H1 (cell line): ENCODE measurements around the gene STAT3. TPM values are rescaled to one million over a fixed set of nuclear protein-coding genes. Genes with fewer than 3 reads are reported as not detected.

Source experiments
- CTBP2 ChIP-seq: IDR thresholded peaks from 2 replicates; pipeline ENCODE4 v1.7.0; 2011; ENCODE audit warnings: borderline replicate concordance, mild to moderate bottlenecking, moderate library complexity, mixed read lengths, low read length; ENCODE audit not compliant: insufficient read depth, insufficient read length
- JUN ChIP-seq: IDR thresholded peaks from 2 replicates; pipeline ENCODE4 v1.6.1; 2011; ENCODE audit warnings: low read depth, mild to moderate bottlenecking, improper control_type of control experiment, low read length
- RAD21 ChIP-seq, 2 experiments: IDR thresholded peaks in 1 of 2; conservative IDR thresholded peaks in 1 of 2; 2 replicates each; pipeline ENCODE4 v1.6.1; 2011; ENCODE audit warnings: low read depth in 2 of 2, low read length in 2 of 2, improper control_type of control experiment in 1 of 2, inconsistent platforms in 1 of 2, mild to moderate bottlenecking in 1 of 2, moderate library complexity in 1 of 2
- polyA plus RNA-seq, 7 experiments: library from polyadenylated mRNA; depleted of rRNA in 3 of 7; stranded (reverse) in 5 of 7; unstranded in 2 of 7; fragments of >200 nt in 5 of 7; fragments of 200-250 nt in 2 of 7; gene quantifications; 1 replicate in 5 of 7; 2 replicates in 1 of 7; 4 replicates in 1 of 7; pipeline versions ENCODE4 v1.2.1 to v1.2.3, GENCODE V29; 2011 to 2013; ENCODE audit warnings: missing spikeins in 2 of 7, mixed read lengths in 2 of 7
- total RNA-seq: library from RNA; stranded (reverse); fragmentation: NEBNext Ultra II Directional; extraction: Animal tissue kit (Norgen Biotek cat#: 25700); gene quantifications from 2 replicates; pipeline ENCODE4 v1.2.1, GENCODE V29; 2021

STAT3 gene
- total and polyA plus RNA-seq, 2 of the 8 experiments (the other 6 are each of a cell fraction or from before 2014, with no cell fraction given) = 38.4 to 94.1 TPM

DNA sequence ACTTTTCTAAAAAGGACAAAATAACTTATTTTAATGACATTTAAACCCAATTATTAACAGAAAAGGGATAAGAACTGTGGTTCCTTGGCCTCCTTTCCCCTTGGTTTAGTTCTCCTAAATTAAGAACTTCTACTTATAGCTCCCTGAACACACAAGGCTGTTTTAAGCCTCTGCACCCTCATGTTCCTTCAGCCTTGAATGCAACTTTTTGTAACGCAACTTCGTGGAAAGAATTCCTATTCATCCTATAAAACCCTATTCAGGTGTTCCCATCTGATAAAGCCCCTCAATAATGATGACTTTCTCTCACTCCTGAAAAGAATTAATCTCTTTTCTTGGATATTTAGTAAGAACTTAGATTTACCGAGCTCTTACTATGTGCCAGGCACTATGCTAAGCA, 6.3 kb downstream of the STAT3 start (continued):
- TF ChIP-seq CTBP2 (no peak), JUN (no peak), RAD21 (IDR thresholded peaks at IDR 0.05 in 1 of 2, conservative IDR thresholded peaks at IDR 0.05 in 1 of 2; ENCODE audit: low read depth in 2 of 2, low read length in 2 of 2) (no peak)
